ENCODE results near the gene EXOC4. TPM values are rescaled to one million over a fixed set of nuclear protein-coding genes. Genes with fewer than 3 reads are reported as not detected.

Gene EXOC4
- total RNA-seq, 4 donors from 2014 or later = 82.4 to 204 (median 128) TPM

DNA sequence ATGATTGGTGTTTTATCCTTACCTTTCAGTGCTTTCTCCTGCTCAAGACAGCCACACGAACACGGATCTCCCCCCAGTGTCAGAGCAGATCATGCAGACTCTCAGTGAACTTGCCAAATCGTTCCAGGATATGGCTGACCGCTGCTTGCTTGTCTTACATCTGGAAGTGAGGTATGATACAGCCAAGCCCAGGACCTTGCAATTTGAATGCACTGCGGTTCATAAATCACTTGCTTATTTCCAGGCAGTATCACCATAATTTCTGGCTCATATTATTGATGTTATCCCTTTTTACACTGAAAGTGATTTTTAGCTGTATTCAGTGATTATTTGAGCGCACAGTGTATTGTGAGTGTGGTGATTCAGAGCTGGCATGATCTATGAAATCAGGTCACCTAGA is 744.6 kb downstream of the EXOC4 start:
- intact Hi-C loops (cut with DNase I; ENCODE audit: low total_unique reads) = no loop called here
- 96 to 99% methylated on average over 6 of the region's 6 CpGs for WGBS, 2 donors (ENCODE audit: low coverage in 1 of 2)
- TF ChIP-seq, protein P1, sequence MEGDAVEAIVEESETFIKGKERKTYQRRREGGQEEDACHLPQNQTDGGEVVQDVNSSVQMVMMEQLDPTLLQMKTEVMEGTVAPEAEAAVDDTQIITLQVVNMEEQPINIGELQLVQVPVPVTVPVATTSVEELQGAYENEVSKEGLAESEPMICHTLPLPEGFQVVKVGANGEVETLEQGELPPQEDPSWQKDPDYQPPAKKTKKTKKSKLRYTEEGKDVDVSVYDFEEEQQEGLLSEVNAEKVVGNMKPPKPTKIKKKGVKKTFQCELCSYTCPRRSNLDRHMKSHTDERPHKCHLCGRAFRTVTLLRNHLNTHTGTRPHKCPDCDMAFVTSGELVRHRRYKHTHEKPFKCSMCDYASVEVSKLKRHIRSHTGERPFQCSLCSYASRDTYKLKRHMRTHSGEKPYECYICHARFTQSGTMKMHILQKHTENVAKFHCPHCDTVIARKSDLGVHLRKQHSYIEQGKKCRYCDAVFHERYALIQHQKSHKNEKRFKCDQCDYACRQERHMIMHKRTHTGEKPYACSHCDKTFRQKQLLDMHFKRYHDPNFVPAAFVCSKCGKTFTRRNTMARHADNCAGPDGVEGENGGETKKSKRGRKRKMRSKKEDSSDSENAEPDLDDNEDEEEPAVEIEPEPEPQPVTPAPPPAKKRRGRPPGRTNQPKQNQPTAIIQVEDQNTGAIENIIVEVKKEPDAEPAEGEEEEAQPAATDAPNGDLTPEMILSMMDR (IDR thresholded peaks at IDR 0.05) = no peak
- no peak for TF ChIP-seq POLR2A (IDR thresholded peaks at IDR 0.05)
- TF ChIP-seq EP300 (IDR thresholded peaks at IDR 0.05; ENCODE audit: low read depth) = no peak
- no peak for TF ChIP-seq POLR2AphosphoS5 (IDR thresholded peaks at IDR 0.05)

DNA sequence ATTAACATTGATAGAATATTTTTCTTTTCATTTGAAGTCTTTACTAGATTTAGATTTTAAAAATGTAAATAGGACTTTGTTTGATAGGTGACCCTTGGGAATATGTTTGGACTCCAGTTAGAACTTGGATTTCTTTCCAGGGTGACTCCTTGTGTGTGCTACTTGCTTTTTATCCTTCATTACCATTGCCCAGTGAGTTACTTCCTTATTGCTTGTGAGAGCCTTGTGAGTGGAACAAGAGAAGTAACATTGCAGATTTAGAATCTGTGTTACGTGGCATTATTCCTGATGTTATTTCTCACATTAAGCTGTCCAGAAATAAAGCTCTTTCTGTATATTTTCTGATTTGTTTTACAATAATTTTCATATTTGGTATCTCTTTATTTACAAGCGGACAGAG is 746.3 kb downstream of the EXOC4 start:
- H3K4me1 ChIP-seq = no peaks in the 10 kb centered on the region
- H3K9me3 ChIP-seq = no peaks in the 10 kb centered on the region
- TF ChIP-seq, protein P1 (IDR thresholded peaks at IDR 0.05) = no peak
- no peak for TF ChIP-seq POLR2AphosphoS5 (IDR thresholded peaks at IDR 0.05)
- no peak for TF ChIP-seq EP300 (IDR thresholded peaks at IDR 0.05; ENCODE audit: low read depth)
- no peak for TF ChIP-seq POLR2A (IDR thresholded peaks at IDR 0.05)
- H3K27me3 ChIP-seq = no peaks in the 10 kb centered on the region
- intact Hi-C loops (cut with DNase I; ENCODE audit: low total_unique reads) (no loop called here), in situ Hi-C loops (cut with MboI; ENCODE audit: low pct_ligation_motif_present in 1 of 4, low pct_unique_long_range_greater_than_20kb in 1 of 4, low sequenced_read_pairs in 3 of 4) (no loop called here)
- H3K4me3 ChIP-seq = no peak overlapping the region
- WGBS, 2 donors (ENCODE audit: low coverage in 1 of 2) = 90 to 91% methylated on average over 2 of the region's 2 CpGs
- no peak overlapping the region for H3K27ac ChIP-seq
- no peak for DNase-seq
- peaks cover 0 to 3% (median 0%) of the 10 kb centered on the region in 4 donors for H3K36me3 ChIP-seq

More for the DNA sequence above, 744.6 kb downstream of the EXOC4 start:
- Histone ChIP-seq H3K36me3 (peaks cover 0 to 3% (median 0%) of the 10 kb centered on the region in 4 donors), H3K4me1 (no peaks in the 10 kb centered on the region), H3K4me3 (no peak overlapping the region), H3K9me3 (no peaks in the 10 kb centered on the region), H3K27me3 (no peaks in the 10 kb centered on the region), H3K27ac (no peak overlapping the region)
- DNase-seq = no peak
- in situ Hi-C loops (cut with MboI; ENCODE audit: low pct_ligation_motif_present in 1 of 4, low pct_unique_long_range_greater_than_20kb in 1 of 4, low sequenced_read_pairs in 3 of 4) = no loop called here

DNA sequence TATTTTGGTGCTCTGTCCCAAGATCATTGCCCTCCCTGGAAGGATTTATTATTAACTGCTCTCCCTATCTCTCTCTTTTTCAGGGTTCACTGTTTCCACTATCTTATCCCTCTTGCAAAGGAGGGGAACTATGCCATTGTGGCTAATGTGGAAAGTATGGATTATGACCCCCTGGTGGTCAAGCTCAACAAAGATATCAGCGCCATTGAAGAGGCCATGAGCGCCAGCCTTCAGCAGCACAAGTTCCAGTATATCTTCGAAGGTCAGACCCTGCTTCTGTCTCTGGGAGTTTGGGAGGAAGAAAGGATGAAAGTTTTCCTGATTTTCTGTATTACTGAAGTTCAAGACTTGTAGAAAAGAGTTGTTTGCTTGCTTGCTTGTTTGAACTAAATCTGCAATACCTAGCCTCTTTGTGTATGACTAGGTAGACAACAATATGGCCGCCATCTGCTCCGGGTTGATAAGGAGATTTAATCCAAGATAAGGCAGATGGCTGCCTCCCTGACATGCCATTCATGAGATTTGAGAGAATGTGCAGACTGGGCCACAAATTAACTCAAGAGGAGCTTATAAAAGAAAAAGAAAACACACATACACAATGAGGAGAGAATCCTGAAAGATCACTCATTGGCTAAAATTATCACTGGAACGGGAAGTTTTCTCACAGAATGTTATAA is 752.1 kb downstream of the EXOC4 start:
- no peak overlapping the region for H3K27ac ChIP-seq
- H3K9me3 ChIP-seq = no peaks in the 10 kb centered on the region
- H3K4me1 ChIP-seq = no peaks in the 10 kb centered on the region
- H3K27me3 ChIP-seq = no peaks in the 10 kb centered on the region
- in situ Hi-C loops (cut with MboI; ENCODE audit: low pct_ligation_motif_present in 1 of 4, low pct_unique_long_range_greater_than_20kb in 1 of 4, low sequenced_read_pairs in 3 of 4) = no loop called here
- WGBS, 2 donors (ENCODE audit: low coverage in 1 of 2) = 97 to 98% methylated on average over 6 of the region's 6 CpGs
- intact Hi-C loops (cut with DNase I; ENCODE audit: low total_unique reads) = no loop called here
- DNase-seq = no peak
- TF ChIP-seq, protein P1 (IDR thresholded peaks at IDR 0.05) = no peak
- TF ChIP-seq EP300 (IDR thresholded peaks at IDR 0.05; ENCODE audit: low read depth) = no peak
- no peak for TF ChIP-seq POLR2A (IDR thresholded peaks at IDR 0.05)
- TF ChIP-seq POLR2AphosphoS5 (IDR thresholded peaks at IDR 0.05) = no peak
- H3K36me3 ChIP-seq = no peaks in the 10 kb centered on the region
- H3K4me3 ChIP-seq = no peak overlapping the region

DNA sequence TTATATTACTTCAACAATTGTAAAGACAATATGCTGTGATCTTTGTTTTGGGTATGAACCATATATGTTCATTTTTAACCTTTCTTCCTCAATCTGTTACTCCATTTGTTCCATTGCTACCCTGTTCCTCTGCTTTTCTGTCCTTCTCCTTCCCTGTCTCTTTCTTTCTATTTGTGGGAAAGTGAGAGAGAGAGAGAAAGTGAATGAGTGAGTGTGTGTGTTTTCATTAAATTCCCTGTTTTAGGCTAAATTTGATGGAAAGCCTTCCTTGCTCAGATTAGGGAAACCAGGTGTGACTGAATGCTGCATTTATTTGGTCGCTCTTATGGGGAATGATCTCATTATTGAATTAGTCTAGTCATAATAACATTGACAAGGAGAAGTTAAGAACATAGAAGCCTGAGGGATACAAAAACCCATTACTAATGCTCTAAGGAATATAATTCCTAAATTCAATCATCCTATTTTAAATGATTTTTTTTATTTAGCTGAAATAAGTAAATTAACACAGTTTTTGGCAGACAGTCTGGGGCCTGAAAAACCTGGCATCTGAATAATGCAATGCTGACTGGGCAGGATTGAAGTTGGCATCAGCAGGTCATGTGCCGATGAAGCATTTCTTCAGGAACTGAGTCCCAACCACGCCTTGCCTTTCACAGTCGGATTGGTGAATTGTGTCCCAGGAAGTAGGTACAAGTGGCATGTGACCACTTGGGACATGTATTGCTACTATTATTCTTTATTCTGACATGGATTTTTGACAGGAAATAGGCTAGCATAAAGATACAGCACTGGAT is 756.6 kb downstream of the EXOC4 start:
- Histone ChIP-seq H3K36me3 (no peaks in the 10 kb centered on the region), H3K27ac (no peak overlapping the region), H3K4me1 (no peaks in the 10 kb centered on the region), H3K4me3 (no peak overlapping the region), H3K9me3 (no peaks in the 10 kb centered on the region), H3K27me3 (no peaks in the 10 kb centered on the region)
- 96 to 97% methylated on average over 4 of the region's 4 CpGs for WGBS, 2 donors (ENCODE audit: low coverage in 1 of 2)
- TF ChIP-seq, protein P1 (IDR thresholded peaks at IDR 0.05) = no peak
- no peak for TF ChIP-seq EP300 (IDR thresholded peaks at IDR 0.05; ENCODE audit: low read depth)
- no peak for TF ChIP-seq POLR2AphosphoS5 (IDR thresholded peaks at IDR 0.05)
- no peak for TF ChIP-seq POLR2A (IDR thresholded peaks at IDR 0.05)
- in situ Hi-C loops (cut with MboI; ENCODE audit: low pct_ligation_motif_present in 1 of 4, low pct_unique_long_range_greater_than_20kb in 1 of 4, low sequenced_read_pairs in 3 of 4) (no loop called here), intact Hi-C loops (cut with DNase I; ENCODE audit: low total_unique reads) (no loop called here)
- DNase-seq = no peak

Data from transverse colon (tissue), 4 donors.